GM19467 (cell line): Measurements from ENCODE around the gene PKP4.

ENCODE experiments used
- ATAC-seq: cut with Tn5 transposase; IDR thresholded peaks from one replicate; pipeline ENCODE4 v1.9.1; 2021; ENCODE audit warnings: mild to moderate bottlenecking, moderate library complexity; ENCODE audit not compliant: unreplicated experiment

PKP4 gene

GRCh38 chr2:158495175-158495574 lies 38.4 kb downstream of the PKP4 start:
- no peak for ATAC-seq

GRCh38 chr2:158496986-158497385 lies 40.2 kb downstream of the PKP4 start:
- no peak for ATAC-seq

DNA sequence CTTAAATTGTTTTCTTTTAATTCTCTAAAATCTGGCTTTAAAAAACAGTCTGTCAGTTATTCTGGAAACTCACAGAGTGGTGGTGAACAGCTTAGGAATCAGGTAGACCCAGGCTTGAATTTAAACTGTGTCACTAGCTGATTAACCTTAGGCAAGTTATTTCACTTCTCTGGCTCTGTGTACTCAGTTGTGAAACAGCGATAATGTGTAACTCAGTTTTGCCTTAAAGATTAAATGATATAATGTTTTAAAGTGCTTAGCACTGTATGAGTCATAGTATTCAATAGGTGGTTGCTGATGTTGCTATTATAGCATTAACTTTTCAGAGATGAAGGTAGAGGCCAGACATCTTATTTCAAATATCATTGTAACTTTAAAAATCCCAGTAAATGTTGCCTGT lies 40.7 kb downstream of the PKP4 start:
- no peak for ATAC-seq

GRCh38 chr2:158498043-158498748 lies 41.4 kb downstream of the PKP4 start:
- ATAC-seq, result no peak

DNA sequence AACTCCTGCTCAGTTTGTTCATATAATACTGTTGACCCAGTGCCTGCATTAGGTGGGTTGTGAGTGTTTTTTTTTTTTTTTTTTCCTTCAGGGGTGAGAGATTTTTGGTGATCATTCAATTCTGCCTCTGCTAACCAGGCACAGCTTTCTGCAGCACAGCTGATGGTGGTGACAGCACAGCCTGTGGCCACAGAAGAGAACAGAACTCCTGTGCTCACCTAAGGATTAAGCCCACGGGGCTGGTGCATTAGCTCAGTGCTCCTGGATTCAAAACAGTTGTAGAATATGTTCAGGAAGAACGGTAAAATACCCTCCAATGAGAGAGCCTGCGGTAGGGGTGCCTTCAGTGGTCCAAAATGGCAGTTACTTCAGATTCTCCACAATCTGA lies 42.0 kb downstream of the PKP4 start:
- no peak for ATAC-seq

- ATAC-seq, result no peak
These were observed 42.6 kb downstream of the PKP4 start for GRCh38 chr2:158499383-158499782.

- no peak for ATAC-seq
These were observed 43.6 kb downstream of the PKP4 start for GRCh38 chr2:158500333-158500732.

DNA sequence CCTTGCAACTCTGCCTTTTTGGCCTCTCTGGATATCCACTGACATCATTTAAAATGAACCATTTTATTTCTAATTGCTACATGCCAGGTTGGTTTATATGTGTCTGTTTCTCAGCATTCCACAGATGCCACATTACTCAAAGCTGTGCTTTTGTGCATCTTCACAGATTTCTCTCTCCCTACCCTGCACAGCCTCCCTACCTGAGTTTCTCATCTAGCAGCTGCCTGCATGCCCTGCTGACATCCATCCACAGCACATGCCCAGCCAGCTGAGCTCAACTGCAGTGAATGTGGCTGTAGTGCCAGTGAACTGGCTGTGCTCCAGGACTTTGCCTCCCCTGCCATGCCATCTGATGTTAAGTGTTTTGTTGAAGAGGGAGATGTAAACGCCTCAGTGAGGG lies 44.5 kb downstream of the PKP4 start:
- ATAC-seq, result no peak

DNA sequence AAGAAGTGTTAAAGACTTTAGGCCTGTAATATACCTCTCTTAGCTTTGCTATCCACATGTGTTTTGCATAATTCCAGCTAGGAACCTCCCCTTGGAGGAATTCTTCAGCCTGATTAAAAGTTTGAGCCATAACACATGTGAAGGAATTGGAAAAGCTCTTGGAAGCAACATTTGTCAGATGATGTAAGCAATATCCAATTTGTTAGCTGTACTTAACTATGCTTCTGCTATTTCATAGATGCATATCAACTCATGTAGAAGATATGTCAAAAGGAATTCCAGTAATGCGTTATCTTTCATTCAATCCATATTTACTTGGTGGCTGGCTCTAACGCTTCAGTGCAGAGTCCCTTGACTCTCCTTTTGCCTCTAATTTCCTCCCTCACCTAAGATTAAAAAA lies 46.2 kb downstream of the PKP4 start:
- ATAC-seq, result no peak

DNA sequence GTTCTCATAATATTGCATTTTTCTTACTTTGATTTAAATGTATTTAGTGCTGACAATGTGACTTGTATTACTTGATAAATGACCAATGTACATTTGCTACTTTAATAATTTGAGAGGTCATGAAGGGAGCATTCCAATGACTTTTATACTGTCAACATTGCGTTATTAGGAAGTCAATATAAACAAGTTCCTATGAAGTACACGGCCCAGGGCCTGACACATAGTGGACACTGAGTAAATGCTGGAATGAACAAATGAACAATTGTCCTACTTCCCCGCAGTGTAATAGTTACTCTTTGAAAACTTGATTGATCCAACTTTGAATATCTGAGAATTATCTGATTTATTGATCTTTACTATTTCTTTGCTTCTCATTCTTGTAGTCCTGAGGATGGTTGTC lies 47.3 kb downstream of the PKP4 start:
- ATAC-seq, result no peak

GRCh38 chr2:158505448-158505934 lies 48.7 kb downstream of the PKP4 start:
- ATAC-seq, result no peak

DNA sequence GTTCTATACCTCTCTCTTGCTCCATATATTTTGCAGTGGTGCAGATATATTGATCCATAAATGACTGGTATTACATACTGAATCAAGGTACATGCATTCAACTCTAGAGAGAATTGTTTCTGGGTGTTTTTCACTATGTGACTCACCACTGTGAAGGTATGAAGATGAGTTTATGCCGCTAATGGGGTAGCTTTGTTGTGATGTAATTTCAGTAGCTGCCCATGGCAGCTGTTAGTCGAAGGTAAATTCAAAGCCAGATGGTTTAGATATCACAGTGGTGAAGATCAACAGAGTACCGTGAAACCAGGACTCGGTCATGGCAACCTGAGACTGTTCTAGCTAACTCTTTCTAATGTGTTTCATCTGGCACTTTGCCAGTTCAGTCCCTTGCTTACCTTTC lies 50.4 kb downstream of the PKP4 start:
- ATAC-seq, result no peak

DNA sequence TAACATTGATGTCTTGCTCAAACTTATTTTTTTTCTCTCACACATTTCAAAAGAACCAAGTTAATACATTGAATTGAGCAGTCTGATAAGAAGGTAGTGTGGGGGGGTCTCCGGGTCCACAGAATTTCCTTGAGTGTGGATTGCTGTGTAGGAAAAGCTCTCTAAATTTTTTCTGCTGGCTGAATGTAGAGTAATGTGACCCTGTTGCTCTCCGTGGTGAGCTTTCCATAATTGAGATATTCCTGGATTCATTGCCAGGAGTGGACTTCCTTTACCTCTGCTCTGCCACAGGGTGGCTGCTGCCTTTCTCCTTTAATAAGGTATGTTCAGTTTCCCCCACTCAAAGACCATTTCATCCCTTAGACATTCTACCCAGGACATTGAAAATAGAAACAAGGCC lies 50.9 kb downstream of the PKP4 start:
- ATAC-seq, result no peak

DNA sequence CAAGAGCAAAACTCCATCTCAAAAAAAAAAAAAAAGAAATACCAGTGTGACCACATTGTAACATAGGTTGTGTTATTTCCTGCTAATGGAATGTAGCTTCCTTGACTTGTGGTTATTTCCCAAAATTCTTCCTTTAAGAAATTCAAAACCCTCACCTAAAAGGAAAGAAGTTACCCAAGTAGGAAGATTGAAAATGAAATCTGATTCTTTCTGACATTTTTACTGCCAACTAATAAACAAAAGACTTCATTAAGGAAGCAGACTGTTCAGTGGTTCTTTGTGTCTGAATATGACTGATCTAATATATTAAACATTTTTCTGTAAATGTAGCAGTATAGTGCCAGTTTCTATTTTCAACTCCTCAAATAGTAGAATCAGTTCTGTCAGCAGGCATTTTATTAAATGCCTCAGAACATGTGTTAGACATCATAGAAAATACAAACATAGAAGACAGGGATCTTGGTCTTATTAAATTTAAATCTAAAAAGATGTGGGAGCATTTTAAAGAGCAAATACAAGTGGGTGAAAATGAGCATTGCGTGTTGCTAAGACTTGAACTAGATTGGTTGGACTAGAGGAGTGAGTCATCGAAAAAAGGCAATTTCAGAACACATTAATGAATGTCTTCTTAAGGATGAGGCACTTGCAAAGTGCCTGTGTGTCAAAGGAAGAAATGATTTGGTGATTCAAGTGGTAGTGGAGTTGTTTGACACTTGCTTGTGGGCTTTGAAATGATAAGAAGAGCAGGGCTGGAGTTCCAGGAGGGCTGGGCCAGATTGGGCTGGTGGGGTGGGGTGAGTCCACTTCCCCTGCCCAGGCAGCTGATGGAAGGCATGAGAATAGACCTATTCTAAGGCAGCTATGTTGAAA lies 53.4 kb downstream of the PKP4 start:
- ATAC-seq, result no peak

DNA sequence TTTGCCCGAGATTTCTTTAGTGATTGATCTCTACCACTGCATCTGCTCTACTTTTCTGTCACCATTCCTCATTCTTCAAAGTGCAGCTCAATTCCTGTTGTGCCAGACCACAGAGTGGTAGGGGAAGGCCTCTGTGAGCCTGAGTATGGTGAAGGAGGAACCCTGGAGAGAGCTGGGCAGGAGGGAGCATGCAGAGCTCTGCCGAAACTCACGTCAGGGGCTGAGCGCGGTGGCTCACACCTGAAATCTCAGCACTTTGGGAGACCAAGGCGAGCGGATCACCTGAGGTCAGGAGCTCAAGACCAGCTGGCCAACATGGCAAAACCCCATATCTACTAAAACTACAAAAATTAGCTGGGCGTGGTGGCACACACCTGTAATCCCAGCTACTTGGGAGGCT lies 54.1 kb downstream of the PKP4 start:
- ATAC-seq, result no peak

DNA sequence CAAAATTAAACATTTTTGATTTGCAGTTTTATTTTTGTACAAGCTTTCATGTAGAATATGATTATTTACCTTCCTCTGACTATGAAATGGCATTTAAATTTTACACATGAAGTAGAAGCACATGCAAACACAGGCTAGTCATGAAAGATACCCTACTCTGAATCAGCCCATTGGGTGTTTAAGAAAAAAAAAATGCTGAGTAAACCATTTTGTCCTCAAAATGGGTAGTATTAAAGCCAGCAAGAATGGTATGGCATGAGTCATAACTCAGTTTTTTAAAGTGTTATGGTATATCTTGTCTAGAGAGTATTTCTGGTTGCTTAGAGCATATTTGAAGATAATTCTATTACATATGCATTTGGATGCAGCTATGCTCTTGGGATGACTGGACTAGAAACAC lies 55.0 kb downstream of the PKP4 start:
- no peak for ATAC-seq

DNA sequence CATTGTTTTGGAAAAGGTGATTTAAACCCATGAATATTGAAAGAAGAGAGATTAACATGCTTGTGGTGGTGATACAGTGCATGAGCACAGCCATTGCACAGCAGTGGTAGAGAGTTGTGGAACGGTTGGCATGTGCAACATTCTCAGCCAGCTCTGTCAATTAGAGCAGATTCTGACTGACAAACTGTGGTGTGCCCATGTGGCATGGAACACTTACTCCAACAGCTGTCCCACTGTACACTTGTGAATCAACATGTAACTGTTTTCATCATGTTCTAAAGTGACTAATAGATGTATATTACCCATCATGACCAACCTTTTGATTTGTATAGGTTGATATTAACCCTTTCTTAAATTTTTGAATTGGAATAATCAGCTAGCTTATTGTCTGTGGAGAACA lies 55.6 kb downstream of the PKP4 start:
- no peak for ATAC-seq

DNA sequence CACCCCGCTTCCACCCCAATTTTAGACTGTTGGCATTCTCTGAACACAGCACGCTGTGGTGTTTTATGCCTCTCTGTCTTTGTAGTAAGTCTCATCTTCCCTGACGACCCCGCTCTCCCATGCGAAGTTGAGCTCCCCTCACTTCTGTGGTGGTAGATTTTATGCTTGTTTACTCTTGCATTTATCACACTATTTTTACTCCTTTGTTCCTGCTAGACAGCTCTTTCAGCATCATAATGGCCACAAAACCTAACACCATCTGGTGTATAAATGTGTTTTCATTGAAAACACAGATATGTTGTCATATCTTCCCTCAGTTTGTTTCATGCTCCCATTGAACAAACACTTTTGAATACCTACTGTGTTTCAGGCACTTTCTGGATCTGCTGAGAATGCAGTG lies 57.1 kb downstream of the PKP4 start:
- no peak for ATAC-seq

- ATAC-seq, result no peak
These were observed 61.3 kb downstream of the PKP4 start for GRCh38 chr2:158518084-158518483.

GRCh38 chr2:158519481-158519880 lies 62.7 kb downstream of the PKP4 start:
- no peak for ATAC-seq

DNA sequence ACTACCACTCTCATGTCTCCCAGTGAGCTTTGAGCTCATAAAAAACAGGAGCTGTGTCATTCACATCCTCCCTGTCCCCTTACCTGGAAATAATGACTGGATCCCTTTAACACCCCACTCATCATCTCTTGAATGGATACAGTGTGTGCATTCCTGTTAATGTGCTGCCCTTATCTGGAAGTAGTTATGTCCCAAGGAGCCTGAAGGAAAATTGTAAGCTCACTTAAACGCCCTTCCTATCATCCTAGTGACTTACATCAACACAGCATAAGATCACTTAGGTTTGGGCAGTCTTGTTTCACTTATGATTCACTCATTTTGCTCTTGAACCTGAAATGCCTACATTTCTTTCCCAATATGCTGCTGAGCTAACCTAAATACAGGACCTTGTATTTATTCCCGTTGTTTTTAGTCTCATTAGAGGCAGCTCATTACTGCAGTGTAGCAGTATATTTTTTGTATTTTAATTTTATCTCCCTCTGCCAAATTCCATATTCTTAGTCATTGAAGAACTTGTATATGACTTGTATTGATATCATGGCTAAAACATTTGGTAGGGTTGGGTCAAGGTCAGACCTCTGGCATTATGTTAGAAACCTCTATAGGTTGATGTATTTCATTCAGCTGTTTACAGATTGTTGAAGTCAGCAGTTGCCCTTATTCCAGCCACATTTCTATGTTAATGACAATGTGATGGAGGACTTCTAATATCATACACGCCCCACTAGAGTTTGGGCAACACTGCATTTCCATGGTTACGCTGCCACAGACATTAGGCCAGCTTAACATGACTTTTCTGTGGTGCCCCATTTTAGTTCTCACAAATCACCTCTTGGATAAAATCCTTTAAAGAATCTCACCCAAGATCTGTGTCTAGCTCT lies 72.9 kb downstream of the PKP4 start:
- no peak for ATAC-seq
